Right kidney (tissue), 1 donor: ENCODE results near the gene MCOLN1.
"Not testable (repeated sequence)": the region's sequence is repeated elsewhere in the genome, so short reads cannot be mapped to it uniquely, and the experiment has no call there.

Experiments used
- DNase-seq: peaks from one replicate; pipeline ENCODE4 v3.0.0-alpha.2; 2016

Gene MCOLN1

GRCh38 chr19:7570761-7571160 is 48.3 kb downstream of the MCOLN1 start:
- DNase-seq: no peak

GRCh38 chr19:7575434-7576040 is 53.1 kb downstream of the MCOLN1 start:
- no peak for DNase-seq

GRCh38 chr19:7577422-7577821 is 55.0 kb downstream of the MCOLN1 start:
- DNase-seq: not testable (repeated sequence)

- DNase-seq: no peak
These were observed 55.7 kb downstream of the MCOLN1 start for GRCh38 chr19:7578127-7578526.

GRCh38 chr19:7579182-7579581 is 56.8 kb downstream of the MCOLN1 start:
- no peak for DNase-seq

- DNase-seq: no peak
These were observed 60.0 kb downstream of the MCOLN1 start for GRCh38 chr19:7582446-7582845.
